NCI-H82 treated with DMSO at 0.1 percent for 48 hours (cell line): ENCODE data around the gene KIF5B.
"Not testable (repeated sequence)": the region's sequence is repeated elsewhere in the genome, so short reads cannot be mapped to it uniquely, and the experiment has no call there.

ENCODE experiments used
- DNase-seq: peaks from one replicate; lab custom pipeline; 2025; ENCODE audit not compliant: unreplicated experiment; lab: John Stamatoyannopoulos, UW

KIF5B gene

DNA sequence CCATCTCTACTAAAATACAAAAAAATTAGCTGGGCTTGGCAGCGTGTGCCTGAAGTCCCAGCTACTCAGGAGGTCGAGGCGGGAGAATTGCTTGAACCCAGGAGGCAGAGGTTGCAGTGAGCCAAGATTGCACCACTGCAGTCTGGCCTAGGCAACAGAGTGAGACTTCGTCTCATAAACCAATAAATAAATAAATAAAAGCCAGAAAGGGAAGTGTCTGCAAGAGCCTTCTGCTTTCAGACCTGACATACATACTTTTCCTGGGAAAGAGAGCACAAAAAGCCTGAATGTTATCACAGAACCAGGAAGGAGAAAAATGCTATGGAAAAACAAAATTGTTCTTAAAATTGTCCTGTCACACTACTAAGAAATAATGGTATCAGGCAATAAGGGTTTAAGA, 4.1 kb upstream of the KIF5B start:
- no peak for DNase-seq

DNA sequence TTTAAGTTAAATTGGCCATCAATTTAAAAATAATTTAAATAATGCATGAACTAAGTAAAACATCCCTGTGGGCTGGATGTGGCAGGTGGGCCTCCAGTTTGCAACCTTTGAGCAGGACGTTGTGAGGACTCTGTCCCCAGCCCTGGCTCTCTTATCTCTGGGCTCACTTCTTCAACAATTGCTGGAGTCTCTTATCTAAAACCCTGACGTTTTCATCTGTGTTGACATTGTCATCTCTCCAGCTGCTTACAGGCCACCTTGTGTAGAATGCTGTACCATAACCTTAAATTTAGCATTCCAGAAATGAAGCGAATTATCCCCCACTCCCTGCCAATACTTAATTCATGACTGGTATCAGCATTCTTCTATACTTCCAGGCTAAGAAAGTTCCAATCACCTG, 3.2 kb upstream of the KIF5B start:
- DNase-seq = no peak

DNA sequence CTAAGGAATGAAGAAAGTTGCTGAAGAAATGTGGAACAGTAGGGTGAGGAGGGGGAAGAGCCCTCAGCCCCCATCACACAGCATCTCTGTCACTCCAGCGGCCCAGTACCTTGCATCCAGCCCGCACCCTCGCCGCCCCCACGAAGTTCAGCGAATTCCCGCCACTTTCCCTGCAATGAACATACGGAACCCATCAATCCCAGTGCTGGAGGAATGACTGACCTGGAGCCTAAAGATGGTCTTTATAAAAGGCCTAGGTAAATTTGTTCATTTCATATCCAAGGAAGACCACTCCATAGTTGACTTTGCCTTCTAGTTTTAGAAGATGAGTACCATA, 779 bp upstream of the KIF5B start:
- DNase-seq = no peak

DNA sequence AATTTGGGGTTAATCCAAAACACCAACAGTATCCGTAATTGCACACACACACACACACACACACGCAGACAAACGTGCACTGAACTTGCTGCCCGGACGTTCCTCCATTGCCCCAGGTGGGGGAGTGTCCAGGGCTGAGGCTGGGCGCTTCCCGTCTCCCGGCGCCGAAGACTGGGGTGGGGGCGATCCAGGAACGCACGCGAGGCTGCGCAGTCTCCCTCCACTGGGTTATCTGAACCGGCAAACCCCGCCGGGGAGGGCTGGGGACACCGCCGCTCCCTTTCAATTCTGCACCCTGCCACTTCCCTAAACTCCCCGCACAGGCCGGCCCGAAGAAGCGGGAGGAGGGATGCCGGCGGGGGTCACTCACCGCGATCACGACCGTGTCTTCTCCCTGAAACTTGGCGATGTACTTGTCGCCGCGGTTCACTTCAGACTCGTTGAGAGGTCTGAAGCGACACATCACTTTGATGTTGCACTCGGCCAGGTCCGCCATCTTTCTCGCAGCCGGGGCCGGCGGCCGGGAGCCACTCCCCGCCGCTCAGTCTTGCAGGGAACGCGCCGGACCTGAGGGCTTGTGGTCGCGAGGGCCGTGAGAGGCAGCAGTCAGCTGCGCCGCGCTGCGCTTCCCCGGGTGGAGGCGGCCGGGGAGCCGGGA, 618 bp downstream of the KIF5B start:
- DNase-seq = no peak

DNA sequence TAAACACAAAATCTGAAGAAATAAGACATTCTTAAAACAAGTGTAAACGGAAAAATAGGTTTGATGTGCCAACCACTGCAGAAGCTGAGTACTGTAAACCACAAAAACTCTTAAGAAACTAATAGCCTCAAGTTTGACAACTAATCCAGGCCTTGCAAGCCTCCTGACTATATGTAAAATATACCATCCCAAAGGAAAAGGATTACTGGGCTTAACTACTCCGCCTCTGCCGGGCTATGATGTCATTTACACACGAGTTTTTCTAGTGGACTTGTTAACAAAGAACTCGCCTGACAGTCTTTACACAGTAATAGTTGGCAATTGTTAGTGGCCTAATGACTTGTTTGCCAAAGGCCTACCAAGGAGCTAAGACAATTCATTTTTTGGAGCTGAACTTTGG, 2.1 kb downstream of the KIF5B start:
- DNase-seq = no peak

DNA sequence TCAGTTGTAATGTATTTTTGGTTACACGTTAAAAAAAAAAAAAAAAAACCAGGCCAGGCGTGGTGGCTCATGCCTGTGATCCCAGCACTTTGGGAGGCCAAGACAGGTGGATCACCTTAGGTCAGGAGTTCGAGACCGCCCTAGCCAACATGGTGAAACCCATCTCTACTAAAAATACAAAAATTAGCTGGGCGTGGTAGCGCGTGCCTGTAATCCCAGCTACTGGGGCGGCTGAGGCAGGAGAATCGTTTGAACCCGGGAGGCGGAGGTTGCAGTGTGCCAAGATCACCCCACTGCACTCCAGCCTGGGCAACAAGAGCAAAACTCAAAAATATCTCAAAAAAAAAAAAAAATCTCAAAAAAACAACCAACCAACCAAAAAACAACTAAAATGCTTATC, 2.8 kb downstream of the KIF5B start:
- DNase-seq = not testable (repeated sequence)

DNA sequence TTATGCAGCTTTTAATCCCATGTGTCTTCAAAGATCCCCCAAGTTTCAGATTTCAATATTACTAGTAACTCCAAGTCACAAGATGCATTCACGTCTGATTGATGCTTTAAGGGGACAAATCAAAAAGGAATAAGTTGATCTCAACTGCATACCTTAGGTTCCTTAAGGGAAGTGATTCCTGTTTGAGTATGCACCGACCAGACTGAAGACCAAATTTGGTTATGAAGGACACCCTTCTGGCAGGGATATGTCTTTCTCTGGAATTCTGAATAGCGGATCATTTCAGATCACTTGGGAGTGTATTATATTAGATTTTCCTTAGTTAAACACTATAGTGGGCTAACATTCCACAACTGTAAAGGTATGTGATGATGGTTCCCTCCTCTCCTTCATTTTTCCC, 4.3 kb downstream of the KIF5B start:
- DNase-seq = no peak

DNA sequence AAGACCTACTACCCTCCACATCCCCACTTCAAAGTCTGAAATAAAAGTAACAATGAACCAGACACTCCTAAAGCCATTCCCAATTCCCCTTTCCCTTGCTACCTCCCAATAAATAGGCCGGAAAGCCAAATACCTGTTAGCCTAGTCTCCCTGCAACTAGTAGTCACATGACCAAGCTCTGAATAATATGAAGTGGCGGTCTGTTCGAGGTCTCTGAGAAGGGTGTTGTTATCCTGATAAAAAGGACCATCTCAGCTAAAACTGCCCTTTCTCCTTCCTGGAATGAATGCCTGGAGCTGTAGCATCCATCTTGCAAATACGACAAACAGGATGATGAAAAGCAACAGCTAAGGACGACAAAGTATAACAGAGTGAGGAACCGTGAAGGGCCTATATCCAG, 6.0 kb downstream of the KIF5B start:
- no peak for DNase-seq

DNA sequence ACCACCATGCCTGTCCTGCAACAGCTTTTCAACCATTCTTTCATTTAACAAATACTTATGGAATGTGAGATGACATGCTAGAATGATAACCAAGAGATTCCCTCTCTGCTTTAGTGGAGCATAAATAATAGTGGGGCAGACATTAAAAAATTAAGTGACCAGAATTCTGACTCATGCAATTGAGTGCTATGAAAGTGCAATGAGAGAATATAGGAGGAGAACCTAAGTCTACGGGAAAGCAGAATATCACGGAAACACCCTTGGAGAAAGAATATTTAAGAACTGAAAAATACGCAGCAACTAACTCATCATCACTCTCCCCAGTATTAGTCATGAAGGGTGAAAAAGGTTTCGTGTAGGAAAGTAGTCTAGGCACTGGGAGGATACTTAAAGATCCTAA, 7.1 kb downstream of the KIF5B start:
- no peak for DNase-seq

DNA sequence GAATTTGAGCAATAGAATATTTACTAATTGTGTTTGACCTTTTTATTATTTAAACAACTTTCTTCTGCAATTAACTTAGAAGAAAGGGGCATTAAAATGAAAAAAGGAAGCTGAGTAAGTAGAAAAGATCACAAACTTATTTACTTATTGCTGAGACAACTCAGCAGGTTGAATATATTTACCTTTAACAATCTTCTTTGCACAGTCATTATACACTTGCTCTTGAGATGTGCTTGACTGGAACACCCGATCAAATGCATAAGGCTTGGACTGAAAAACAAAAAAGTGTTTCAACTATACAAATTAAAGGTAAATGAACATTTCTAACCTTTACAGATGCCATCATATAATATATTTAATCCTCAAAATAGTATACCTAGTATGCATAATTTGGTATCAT, 7.9 kb downstream of the KIF5B start:
- no peak for DNase-seq

DNA sequence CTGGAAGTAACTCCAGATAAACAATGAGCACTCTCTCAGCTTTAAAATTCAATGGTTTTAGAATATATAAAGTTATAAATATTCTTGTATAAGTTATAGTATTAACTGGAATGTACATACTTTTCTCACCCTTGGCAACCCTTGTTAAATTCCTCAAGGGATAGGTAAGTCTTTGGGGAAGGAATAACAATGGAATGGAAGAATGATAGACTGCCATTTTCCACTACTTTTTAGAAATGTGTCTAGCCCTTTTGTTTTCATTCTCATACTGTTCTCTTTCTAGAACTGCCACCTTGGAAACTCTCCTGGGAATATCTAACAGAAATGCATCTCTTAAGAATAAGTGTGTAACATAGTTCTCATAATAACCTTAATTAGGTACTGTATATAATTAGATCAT, 8.3 kb downstream of the KIF5B start:
- no peak for DNase-seq

DNA sequence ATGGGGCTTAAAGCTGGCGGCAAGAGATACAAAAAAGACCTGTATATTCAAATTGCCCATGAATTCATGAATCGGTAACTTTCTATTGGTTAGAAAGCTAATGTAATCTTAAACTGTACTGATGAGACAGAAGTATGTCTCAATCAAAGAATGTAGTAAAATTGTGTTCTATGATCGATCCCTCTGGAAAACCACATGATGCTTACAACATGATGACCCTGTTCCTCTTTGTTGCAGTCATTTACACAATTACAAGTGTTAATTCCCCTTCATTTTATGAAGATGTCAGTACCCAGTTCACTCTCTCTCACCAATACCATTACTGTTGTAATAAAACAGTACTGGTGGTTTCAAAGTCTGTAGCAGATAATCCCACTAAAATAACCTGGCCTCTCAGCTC, 10.1 kb downstream of the KIF5B start:
- no peak for DNase-seq

DNA sequence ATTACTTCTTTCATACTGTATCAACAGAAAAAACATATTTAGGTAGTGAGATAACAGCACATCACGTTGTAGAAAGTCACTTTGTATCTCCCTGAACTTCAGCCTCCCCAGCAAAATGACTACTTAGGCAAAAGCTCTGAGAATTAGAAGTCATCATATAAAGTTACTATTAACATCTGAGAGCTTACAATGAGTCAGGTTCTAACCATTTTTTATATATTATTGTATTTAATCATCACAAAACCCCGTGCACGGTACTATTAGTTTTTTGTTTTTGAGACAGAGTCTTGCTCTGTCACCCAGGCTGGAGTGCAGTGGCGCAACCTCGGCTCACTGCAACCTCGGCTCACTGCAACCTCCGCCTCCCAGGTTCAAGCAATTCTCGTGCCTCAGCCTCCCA, 13.5 kb downstream of the KIF5B start:
- DNase-seq = not testable (repeated sequence)

DNA sequence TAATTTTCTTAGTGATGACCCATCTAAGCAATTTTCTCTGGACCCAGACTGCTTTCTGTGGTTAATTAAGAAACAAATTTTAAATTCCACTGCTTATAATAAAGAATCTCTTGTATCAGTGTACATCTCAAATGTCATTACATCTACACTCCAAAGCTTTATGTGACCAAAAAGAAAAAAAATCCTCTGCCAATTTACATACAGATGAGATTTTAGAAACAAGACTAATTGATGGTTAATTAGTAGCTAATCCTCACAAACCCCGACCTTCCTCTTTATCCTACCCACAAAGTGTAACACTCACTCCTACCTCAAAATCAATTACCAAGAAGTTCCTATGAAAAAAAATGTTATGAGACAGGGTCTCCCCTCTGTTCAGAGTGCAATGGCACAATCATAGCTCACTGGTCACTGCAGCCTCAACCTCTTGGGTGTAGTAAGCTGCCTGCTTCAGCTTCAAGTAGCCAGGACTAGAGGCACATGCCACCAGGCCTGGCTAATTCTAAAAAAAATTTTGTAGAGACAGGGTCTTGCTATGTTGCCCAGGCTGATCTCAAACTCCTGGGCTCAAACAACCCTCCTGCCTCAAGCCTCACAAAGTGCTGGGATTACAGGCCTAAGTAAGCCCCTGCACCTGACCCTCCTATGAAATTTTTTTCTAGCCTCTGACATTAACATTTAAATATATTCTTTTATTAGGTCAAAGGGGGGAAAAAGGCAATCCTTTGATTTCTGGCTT, 14.8 kb downstream of the KIF5B start:
- no peak for DNase-seq

DNA sequence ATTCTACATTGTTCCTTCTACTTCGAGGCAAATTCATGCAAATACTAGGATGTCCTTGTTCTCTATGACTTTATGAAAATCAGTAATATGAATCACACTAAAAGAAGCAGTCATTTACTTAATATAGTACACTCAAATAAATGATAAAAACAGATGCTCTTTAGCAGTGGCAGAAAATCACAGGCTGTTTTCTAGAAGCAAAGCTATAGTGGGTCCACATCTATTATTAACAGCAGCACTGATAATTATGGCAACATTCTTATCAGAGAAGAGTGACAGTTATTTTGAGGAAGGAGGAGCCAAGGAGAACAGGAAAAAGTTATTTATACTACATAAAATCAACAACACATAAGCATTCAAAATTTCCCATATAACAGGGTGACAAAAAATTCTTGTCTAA, 16.5 kb downstream of the KIF5B start:
- DNase-seq = no peak

DNA sequence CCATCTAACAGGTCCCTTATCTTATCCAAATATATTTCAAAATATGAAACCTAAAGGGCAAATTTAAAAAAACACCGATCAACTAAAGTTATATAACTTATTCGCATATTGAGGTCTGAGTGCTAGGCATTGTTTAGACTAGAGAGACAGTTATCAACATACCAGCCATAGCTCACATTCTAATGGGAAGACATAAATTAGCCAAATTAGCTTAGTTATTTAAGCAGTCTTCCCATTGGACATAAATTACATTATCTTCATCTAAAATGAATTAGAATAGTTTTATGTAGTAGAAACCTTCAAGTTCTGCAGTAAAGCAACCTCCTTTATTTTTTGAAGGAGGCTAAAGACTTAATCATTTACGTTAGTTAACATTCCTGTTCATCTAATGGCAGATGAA, 17.4 kb downstream of the KIF5B start:
- no peak for DNase-seq

DNA sequence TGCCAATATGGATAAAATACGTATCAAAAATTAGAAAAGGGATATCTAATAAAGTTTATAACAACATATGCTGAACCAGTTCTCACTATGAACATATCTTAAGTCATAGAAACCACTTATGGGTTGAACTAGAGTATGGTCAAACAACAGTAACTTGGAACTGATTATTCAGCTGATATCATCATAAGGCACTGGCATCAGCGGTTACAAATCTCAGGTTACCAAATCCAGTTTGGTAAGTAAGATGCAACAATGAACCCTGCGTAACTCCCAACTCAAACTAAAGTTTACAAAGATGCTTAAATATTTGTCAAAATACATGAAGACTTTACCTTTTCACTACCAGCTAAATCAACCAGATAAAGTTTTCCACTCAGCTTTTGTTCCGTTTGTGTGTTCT, 19.3 kb downstream of the KIF5B start:
- DNase-seq = no peak

DNA sequence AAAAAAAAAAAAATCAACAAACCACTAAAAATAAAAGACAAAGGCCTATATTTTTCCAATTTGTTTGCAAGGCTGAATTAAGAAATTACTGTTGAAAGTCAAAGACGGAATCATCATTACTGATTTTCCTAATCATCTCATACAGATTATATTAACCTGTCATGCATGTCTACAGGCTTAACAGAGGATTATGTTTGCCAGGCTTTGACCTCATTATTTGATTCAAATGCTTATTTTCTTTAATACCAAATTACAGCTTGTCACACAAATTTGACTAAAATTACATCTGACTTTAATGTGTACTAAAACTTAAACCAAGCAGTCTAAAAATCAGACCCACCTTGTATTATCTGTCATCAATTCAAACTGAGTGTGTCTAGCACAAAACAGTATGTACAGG, 21.2 kb downstream of the KIF5B start:
- DNase-seq = no peak

DNA sequence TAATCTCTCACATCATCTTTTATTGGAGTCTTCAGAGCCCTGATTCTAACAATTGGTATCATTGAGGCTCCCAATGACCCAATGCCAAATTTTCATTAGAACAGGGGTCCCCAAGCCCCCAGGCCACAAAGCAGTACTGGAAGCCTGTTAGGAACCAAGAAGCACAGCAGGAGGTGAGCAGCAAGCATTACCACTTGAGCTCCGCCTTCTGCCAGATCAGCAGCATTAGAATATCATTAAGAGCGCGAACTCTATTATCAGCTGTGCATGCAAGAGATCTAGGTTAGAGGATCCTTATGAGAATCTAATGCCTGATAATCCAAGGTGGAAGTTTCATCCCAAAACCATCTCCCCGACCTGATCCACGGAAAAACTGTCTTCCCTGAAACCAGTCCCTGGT, 23.1 kb downstream of the KIF5B start:
- DNase-seq = no peak

DNA sequence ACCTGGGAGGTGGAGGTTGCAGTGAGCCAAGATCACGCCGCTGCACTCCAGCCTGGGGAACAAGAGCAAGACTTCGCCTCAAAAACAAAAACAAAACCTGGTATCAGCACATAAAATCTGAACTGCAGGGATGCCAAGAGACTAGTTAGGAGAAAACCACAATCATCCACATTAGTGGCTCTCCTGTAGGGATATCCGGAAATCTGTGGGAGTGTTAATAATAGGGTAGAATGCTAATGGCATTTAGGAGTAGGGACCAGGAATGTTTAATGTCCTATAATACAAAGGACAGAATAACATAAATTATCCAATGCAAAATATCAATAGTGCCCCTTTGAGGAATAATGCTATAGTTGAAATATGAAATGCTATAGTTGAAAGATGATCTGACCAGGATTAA, 24.3 kb downstream of the KIF5B start:
- DNase-seq = no peak

DNA sequence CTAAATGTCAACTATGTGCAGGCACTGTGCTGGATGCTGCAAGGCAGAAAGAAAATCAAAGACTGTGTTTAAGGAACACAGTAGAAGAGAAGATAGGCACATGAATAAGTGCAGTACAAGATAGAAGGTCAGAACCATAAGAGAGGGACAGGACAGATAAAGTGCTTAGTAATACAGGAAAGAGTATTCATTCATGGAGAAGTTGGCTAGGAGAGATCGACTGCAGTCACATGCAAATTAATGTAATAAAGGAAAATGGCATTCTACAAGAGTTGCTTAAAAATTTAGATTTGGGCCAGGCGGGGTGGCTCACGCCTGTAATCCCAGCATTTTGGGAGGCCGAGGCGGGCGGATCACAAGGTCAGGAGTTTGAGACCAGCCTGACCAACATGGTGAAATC, 24.8 kb downstream of the KIF5B start:
- no peak for DNase-seq

DNA sequence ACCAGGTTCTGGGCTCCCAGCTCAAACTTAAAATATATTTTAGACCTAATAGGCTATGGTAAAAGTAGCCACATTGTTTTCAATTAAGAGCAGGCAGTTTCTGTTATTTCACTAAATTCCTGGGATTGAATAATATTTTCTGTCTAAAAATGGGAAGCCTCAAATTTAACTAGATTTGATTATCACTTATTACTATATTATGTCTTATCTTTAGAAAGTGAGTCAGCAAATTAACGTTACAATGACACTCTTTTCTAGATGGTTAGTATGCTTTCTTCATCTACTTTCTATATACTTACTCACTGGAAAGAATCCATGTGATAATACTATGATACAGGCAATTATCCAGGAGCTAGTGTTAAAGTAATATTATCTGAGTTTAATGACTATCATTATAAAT, 27.5 kb downstream of the KIF5B start:
- no peak for DNase-seq

DNA sequence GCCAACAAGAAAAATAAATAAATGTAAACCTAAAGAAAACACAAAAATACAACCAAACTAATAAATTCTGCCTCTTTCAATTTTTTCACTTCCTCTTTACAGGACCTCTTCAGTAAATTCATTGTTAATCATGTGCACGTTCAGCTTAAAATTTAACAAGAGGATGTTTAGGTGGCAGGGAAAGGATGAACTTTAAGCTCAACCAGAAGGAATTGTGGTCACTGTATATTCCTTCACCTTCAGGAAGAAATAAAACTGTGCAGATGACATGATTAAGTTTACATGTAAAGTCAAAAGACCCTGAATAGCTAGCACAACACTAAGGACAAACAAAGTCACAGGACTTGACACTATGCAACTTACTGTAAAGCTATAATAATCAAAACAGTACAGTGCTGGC, 33.0 kb downstream of the KIF5B start:
- DNase-seq = no peak
